GM18507 (cell line): Measurements from ENCODE around the gene POU2F2.
"Not testable (repeated sequence)": the region's sequence is repeated elsewhere in the genome, so short reads cannot be mapped to it uniquely, and the experiment has no call there.

Experiments
- DNase-seq: peaks from one replicate; pipeline ENCODE4 v3.0.0; 2011; ENCODE audit warnings: low read depth; ENCODE audit not compliant: insufficient read length; ENCODE audit errors: extremely low spot score
- FAIRE-seq: peaks from 2 replicates; lab custom pipeline; 2011; peaks lifted over from hg19 to GRCh38; lab: Jason Lieb, UNC

POU2F2 gene

GRCh38 chr19:42110658-42111057 lies 21.6 kb downstream of the POU2F2 start:
- no peak for FAIRE-seq
- DNase-seq: no peak

DNA sequence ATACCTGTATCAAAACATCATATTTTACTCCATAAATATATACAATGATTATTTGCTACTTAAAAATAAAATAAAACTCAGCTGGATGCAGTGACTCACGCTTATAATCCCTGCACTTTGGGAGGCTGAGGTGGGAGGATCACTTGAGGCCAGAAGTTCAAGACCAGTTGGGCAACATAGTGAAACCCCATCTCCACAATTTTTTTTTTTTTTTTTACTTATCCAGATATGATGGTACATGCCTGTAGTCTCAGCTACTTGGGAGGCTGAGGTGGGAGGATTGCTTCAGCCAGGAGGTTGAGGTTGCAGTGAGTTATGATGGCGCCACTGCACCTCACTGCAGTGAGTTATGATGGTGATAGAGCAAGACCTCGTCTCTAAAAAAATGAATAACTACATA lies 22.4 kb downstream of the POU2F2 start:
- FAIRE-seq: no peak
- no peak for DNase-seq

DNA sequence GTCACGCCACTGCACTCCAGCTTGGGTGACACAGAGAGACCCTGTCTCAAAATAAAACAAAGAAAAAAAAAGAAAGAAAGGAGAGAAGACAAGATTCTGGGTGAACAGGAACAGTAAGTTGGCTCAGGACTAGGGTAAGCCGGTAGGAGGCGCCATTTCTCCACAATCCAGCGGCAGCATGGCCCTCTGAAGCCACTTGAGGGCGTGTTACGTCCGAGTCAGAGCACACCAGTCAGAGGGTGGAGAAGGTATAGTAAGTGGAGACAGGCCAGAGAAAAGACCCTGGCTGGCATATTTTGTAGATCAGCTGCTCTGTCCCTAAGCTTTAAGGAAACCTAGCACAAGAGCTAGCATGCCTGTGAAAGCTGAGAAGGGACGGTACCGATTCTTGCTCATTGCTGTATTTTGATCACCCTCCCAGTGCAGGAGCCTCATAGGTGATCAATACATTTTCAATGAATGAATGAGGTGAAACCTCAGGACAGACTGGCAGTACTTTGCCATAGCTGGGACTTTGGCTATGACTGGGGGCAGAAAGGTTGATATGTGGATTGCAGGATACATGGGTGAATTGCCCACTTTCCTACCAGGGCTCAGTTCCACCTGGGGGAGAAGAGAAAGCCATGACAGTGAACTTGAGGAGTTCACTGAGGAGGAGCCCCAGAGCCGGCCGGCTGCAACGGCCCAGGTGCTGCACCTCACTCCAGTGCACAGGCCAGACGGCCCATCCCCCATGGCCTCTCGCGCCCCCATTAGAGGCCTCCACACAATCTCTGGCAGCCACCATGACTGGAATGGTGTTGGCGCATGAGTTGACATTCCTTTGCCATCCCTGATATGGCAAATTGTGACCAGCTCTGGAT lies 23.5 kb downstream of the POU2F2 start:
- peak; percentile 68 for DNase-seq
- peak; percentile 96 for FAIRE-seq

GRCh38 chr19:42105368-42105767 lies 26.9 kb downstream of the POU2F2 start:
- no peak for DNase-seq
- FAIRE-seq: no peak

- no peak for FAIRE-seq
- DNase-seq: no peak
Observed at GRCh38 chr19:42102877-42103276, 29.4 kb downstream of the POU2F2 start.

- DNase-seq, FAIRE-seq: not testable (repeated sequence)
Observed at GRCh38 chr19:42100241-42100640, 32.0 kb downstream of the POU2F2 start.

DNA sequence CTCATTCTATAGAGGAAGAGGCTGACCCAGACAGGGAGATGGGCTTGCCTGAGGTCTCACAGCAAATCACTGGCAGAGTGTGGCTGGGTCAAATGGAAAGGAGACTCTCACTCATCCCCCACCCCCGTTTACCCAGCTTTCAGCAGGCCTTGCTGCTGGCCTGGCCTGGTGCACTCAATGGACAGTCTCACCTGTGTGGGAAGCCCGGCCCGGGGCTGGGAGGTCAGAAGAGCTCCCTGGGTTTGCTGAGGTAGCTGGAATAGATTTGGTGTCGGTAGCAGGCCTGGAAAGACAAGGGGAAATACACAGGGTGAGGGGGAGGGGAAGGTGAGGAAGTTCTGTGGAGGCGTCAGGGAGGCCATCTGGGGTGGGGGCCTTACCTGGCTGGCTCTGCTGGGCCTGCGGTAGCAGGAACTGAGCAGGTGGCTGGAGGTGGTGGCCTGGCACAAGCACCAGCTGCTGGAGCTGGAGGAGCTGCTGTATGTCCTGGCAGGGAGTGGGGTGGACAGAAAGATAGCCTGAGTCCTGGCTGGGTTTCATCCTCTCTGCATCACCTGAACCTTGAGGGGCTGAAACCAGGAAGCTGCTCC lies 32.8 kb downstream of the POU2F2 start:
- DNase-seq: no peak
- no peak for FAIRE-seq

DNA sequence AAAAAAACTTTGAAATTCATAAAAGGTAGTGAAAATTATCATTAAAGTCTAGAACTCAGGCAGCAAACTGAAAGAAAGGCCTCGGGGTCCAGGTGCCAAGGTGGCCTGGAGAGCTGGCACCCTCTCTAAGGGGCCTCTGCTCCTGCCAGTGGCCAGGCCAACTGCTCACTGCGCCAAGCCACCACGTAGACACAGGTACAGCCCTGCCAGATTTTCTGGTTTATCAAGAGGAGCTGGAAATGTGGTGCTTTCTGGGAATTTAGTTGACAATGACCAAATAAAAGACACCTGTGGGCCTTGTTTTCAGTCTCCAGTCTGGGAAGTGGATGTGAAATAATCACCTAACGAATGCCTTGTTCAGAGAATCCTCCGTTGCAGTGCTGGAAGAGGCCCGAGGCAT lies 33.5 kb downstream of the POU2F2 start:
- no peak for FAIRE-seq
- DNase-seq: no peak

- FAIRE-seq (no peak), DNase-seq (no peak)
Observed at GRCh38 chr19:42097461-42097860, 34.8 kb downstream of the POU2F2 start.

DNA sequence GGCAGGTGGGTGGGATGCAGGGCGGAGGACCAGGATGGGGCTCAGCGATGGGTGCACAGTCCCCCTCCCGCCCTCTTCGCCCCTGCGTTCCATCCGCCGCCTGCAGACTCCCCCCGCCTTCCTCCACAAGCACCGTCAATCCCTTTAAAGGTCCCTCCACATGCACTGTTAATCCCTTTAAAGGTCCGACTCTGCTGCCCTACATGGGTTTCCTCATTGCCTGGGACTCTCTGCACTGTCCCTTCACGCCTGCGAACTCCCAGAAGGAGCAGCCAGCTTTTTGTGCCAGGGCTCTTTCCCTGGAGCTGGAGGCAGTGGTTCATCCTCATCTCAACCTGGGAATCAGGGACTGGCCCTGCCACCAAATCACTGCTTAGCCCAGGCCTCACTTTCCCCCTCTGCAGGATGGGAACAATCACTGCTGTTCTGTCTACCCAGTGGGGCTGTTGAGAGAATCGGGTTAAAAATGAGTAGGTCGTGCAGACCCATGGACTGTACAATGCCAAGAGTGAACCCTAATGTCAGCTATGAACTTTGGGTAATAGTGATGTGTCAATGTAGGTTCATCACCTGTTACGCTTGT lies 35.9 kb downstream of the POU2F2 start:
- FAIRE-seq (no peak), DNase-seq (no peak)

DNA sequence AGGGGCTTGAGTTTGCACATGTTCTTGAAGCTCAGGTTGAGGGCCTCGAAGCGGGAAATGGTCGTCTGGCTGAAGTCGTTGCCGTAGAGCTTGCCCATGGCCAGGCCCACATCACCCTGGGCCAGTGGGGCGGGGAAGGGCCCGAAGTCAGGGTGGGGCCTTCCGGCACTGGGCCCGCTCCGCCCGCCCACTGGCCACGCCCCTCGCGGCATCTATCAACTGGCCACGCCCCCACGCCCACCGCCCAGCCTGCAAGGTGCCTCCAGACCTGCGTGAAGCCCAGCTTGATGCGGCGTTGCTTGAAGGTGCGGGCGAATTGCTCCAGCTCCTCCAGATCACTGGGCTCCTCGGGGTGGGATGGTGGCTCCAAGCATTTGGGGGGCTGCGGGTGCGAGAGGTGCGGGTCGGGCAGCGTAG lies 36.4 kb downstream of the POU2F2 start:
- no peak for DNase-seq

GRCh38 chr19:42095142-42095813 lies 37.0 kb downstream of the POU2F2 start:
- no peak for FAIRE-seq
- DNase-seq: no peak

More for the DNA sequence above, 36.4 kb downstream of the POU2F2 start:
- FAIRE-seq: no peak

DNA sequence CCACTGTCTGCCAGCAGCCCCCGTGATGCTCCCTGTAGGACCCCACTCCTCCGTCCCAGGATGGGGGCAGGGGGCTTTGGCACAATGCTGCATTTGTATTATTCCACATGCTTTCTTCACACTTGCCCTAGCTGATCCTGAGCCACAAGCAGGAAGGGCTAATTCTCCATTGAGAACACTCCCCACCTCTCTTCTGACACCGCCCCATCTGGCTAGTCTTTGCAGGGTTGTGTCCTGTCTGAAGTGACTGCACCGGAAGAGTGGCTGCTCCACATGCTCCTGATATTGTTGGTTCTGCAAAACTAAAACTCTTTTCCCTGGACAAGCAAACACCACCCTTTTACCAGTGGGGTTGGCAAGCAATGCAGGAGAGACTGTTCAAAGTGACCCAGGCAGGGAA lies 38.3 kb downstream of the POU2F2 start:
- DNase-seq: no peak
- FAIRE-seq: no peak

DNA sequence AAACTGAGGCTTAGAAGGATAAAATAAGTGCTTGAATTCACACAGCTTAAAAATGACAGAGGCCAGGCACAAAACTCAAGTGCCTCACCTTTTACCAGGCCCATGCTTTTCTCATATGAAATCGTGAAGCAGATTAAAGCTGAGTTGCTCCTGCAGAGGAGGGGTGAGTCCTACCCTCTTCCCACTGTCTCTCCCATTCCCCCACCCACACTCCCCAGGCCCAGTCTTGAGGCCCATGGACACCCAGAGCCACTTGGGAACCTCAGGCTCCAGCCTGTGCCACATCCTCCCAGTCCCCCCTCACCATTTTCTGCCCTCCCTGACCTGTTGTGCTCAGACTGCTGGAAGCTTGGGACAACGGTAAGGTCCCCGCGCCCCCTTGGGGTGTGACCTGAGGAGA lies 38.7 kb downstream of the POU2F2 start:
- no peak for FAIRE-seq
- DNase-seq: no peak

GRCh38 chr19:42092350-42092749 lies 39.9 kb downstream of the POU2F2 start:
- DNase-seq: no peak
- FAIRE-seq: no peak

- DNase-seq: no peak
- FAIRE-seq: no peak
Observed at GRCh38 chr19:42091742-42092141, 40.5 kb downstream of the POU2F2 start.

DNA sequence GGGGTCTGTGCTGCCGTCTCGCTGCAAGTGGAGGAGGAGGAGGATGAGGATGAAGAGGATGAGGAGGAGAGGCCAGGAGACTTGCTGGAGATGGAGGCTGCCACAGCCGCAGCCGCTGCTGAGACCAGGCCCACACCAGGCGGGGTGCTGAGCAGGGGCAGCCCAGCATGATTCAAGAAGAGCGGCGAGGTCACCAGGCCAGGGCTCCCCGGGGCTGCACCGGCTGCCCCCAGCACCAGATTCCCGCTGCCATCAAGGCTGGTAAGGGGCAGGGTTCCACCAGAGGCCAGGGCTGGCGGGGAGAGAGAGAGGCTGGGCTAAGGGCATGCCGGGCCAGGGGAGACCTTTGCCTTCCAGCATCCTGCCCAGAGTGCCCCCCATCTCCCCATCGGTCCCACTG lies 40.9 kb downstream of the POU2F2 start:
- FAIRE-seq: no peak
- DNase-seq: no peak

DNA sequence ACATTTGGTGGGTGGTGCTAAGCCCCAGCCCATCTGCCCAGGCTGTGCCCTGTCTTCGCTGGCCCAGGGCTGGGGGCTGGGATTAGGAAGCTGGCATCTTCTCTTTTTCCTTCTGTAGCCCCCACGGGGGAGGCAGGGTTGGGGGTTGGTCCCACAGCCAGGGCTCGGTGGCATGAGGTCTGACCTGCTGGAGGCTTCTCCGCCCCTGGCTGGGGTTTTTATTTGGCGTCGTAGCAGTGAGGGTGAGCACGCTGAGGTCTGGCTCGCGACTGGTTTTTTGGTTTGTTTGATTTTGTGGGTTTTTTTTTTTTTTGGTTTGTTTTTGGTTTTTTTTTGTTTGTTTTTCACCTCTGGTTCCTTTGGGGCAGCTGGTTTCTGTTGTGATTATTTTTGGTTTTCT lies 41.6 kb downstream of the POU2F2 start:
- DNase-seq: no peak
- no peak for FAIRE-seq

GRCh38 chr19:42089772-42090171 lies 42.5 kb downstream of the POU2F2 start:
- DNase-seq (no peak), FAIRE-seq (no peak)

GRCh38 chr19:42089191-42089750 lies 43.0 kb downstream of the POU2F2 start:
- DNase-seq (no peak), FAIRE-seq (peak; percentile 9)
